Measurements from ENCODE around the gene IL18R1.
"Not testable (repeated sequence)": the region's sequence is repeated elsewhere in the genome, so short reads cannot be mapped to it uniquely, and the experiment has no call there.

The IL18R1 gene, protein sequence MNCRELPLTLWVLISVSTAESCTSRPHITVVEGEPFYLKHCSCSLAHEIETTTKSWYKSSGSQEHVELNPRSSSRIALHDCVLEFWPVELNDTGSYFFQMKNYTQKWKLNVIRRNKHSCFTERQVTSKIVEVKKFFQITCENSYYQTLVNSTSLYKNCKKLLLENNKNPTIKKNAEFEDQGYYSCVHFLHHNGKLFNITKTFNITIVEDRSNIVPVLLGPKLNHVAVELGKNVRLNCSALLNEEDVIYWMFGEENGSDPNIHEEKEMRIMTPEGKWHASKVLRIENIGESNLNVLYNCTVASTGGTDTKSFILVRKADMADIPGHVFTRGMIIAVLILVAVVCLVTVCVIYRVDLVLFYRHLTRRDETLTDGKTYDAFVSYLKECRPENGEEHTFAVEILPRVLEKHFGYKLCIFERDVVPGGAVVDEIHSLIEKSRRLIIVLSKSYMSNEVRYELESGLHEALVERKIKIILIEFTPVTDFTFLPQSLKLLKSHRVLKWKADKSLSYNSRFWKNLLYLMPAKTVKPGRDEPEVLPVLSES

DNA sequence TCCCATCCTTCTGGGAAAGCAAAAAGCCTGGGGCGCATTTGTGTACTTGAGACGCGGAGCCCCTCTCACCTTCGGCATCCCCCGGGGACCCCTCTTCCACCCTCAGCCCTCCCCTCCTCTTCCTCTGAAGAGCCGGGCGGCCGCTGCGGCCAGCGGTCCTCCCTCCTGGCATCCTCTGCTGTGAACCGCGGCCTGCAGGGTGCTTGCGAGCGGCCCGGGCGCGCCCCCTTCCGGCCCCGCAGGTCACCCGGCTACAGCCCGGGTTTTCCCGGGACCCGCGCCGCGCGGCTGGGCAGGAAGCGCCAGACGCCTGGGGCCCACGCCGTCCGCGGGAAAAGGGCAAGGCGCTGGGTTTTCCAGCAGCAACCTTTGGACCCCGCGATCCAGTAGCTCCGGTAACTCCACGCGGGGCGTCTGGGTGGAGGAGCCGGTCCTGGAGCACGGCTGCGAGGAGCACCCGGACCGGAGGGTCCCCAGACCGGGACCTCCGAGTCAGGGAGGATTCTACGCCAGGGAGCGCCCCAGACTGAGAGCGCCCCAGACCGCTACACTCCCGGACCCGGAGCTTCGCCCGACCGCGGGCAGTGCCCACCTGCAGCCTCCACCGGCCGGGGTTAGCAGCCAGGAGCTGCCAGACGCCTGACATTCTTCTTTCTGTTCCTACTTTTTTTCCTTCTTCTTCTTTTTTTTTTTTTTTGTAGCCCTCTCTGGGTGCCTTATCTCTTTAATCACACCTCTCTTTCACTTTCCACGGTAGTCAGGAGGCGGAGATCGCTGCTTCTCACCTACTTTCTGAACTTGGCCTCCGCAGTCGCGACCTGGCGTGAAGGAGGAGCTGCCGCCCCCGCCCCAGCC is at the start of gene IL18R1:
Gene IL18R1 (plus strand): TSS at position 271 of the 855 bp plus-strand sequence. CDS start 6,865 bp downstream, outside the sequence.
- Mint-ChIP-seq H3K27me3 (no peaks in the 10 kb centered on the region), H3K4me1 (peaks cover 51% of the 10 kb centered on the region), H3K9me3 (no peaks in the 10 kb centered on the region), H3K4me3 (peak within 1 kb of the TSS; percentile 99), H3K27ac (peak within 1 kb of the TSS; percentile 98), H3K36me3 (ENCODE audit: low read depth) (peaks cover 37% of the 10 kb centered on the region)
- peak; percentile 85 for ATAC-seq
- DNase-seq, result peak; percentile 81

DNA sequence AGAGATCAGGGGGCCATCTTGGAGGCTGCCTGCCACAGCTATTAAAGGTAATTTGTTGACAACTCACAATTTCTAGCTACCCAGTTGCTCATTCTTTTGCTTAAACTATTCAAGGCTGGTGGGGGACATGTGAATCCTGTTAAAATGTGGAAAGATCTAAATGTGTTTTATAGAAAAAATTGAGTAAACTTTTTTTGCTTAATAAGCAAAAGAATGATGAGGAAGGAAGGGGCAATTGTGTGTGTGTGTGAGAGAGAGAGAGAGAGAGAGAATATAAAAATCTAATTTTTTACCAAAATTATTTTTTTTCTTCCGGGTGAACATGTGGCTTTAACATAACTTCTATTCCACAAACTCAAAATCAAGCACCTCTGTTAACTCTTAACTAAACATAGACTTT is 49.5 kb upstream of the IL18R1 start:
- ATAC-seq, result no peak
- H3K4me1 Mint-ChIP-seq, result peaks cover 51% of the 10 kb centered on the region
- peak overlapping the region; percentile 95 for H3K27ac Mint-ChIP-seq
- H3K9me3 Mint-ChIP-seq, result peaks cover 6% of the 10 kb centered on the region
- peaks cover 6% of the 10 kb centered on the region for H3K27me3 Mint-ChIP-seq
- DNase-seq, result no peak
- peaks cover 4% of the 10 kb centered on the region for H3K36me3 Mint-ChIP-seq (ENCODE audit: low read depth)
- no peak overlapping the region for H3K4me3 Mint-ChIP-seq

DNA sequence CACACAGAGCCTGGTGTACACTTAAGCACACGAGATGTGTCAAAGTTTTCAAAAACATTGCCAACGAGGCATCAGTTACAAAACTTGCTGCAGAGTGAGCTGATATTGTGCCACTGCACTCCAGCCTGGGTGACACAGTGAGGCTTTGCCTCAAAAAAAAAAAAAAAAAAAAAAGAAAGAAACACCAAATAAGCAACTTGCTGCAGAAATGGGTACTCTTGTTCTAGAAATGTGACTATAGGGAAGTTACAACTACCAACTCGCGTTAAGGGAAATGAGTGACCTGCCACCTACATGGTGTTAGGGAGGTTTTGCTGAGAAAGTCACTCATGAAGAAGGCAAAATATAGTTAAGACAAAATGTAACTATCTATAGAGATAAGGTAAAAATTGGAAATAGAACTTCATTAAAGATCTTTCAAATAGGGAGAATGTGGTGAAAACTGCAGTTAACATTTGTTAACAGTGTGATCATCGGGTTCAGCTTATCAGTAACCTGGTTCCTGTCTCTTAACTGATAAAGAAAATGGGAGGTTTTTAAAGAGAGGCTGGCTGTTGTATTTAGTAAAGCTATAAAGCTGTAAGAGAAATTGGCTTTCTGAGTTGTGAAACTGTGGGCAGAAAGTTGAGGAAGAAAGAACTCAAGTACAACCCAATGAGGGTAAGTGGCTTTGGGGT is 44.5 kb upstream of the IL18R1 start, which contains the start of gene IL1RL1:
Gene IL1RL1 (plus strand): TSS at position 600 of the 677 bp plus-strand sequence. CDS start 26,702 bp downstream, outside the sequence.
- DNase-seq (no peak), ATAC-seq (no peak)
- Mint-ChIP-seq H3K27ac (no peak within 1 kb of the TSS), H3K36me3 (ENCODE audit: low read depth) (peaks cover 4% of the 10 kb centered on the region), H3K9me3 (peaks cover 4% of the 10 kb centered on the region), H3K4me1 (peaks cover 13% of the 10 kb centered on the region), H3K27me3 (peaks cover 2% of the 10 kb centered on the region), H3K4me3 (no peak within 1 kb of the TSS)

DNA sequence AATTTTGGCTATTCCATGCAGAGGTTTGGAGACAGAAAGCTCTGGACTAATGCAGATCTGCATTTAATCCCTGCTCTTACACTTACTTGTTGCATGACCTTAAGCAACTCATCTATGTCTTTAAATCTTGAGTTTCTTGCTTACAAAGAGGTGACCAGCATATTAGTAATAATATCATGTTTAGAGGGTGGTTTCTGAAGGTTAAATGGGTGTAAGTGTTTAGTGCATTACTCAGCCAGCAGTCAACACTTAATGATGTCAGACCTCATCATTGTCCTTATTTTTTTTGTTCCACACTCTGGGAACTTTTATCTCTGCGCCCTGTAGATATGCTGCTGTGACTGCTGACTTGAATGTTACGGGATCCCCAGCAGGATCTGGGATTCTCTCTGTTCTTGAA is 42.6 kb upstream of the IL18R1 start:
- H3K9me3 Mint-ChIP-seq, result no peaks in the 10 kb centered on the region
- ATAC-seq, result peak; percentile 39
- no peak for DNase-seq
- peaks cover 5% of the 10 kb centered on the region for H3K4me1 Mint-ChIP-seq
- H3K36me3 Mint-ChIP-seq (ENCODE audit: low read depth), result no peaks in the 10 kb centered on the region
- no peak overlapping the region for H3K4me3 Mint-ChIP-seq
- H3K27me3 Mint-ChIP-seq, result no peaks in the 10 kb centered on the region
- no peak overlapping the region for H3K27ac Mint-ChIP-seq

DNA sequence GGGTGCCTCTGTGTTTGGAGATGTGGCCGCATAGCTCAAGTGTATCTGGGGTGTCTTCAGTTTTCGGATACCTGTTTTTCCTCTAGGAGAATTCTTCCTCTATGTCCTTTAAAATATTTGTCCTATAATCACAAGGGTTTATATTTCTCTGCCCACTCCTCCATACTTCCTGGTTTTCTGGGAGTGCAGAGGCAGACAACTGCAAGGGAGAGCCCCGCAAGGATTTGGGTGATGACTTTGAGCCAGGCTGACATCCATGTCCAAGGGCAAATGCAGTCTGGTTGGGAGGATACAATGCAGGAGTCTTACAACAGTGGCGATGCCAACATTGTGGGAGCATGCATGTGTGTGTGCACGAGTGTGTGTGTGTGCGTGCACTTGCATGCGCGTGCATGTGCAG is 42.1 kb upstream of the IL18R1 start:
- no peaks in the 10 kb centered on the region for H3K9me3 Mint-ChIP-seq
- no peak overlapping the region for H3K4me3 Mint-ChIP-seq
- H3K36me3 Mint-ChIP-seq (ENCODE audit: low read depth), result no peaks in the 10 kb centered on the region
- H3K27ac Mint-ChIP-seq, result no peak overlapping the region
- peaks cover 5% of the 10 kb centered on the region for H3K4me1 Mint-ChIP-seq
- ATAC-seq (no peak), DNase-seq (no peak)
- H3K27me3 Mint-ChIP-seq, result no peaks in the 10 kb centered on the region

DNA sequence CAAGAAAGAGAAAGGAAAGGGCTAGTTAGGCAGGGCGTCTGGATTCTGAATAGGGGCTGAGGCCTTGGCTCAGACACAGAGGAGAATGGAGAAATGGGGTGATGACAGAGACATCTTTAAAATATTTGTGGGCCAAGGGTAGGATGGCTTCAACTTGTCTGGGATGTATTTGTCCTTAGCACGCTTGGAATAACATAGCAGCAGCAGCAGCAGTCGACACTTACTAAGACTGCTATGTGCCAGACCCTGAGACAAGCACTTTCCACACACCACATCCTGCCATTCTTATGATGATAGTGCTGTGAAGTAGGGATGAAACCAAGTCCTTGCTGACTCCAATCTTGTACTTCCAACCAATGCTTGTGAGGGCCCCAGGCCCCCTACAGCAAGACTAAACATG is 41.6 kb upstream of the IL18R1 start:
- no peaks in the 10 kb centered on the region for H3K36me3 Mint-ChIP-seq (ENCODE audit: low read depth)
- peaks cover 5% of the 10 kb centered on the region for H3K4me1 Mint-ChIP-seq
- H3K4me3 Mint-ChIP-seq, result no peak overlapping the region
- ATAC-seq (no peak), DNase-seq (no peak)
- no peak overlapping the region for H3K27ac Mint-ChIP-seq
- H3K9me3 Mint-ChIP-seq, result no peaks in the 10 kb centered on the region
- no peaks in the 10 kb centered on the region for H3K27me3 Mint-ChIP-seq

DNA sequence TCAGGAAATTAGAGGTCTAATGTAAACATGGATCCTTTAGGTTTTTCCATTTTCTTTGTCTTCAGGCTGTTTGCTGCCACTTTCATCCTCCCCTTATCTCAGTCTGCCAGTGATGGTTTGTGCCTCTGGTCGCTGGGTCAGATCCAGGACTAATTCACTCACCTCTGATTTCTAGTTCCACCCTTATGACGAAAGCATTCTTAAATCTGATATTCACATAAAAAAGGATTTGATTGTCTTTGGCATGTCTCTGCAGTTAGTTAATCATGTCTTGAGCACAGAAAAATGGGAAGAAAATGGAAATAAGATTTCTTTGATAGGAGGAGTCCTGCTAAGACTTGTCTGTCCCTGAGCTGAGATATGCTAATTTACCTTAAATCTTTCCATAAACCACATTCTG is 39.7 kb upstream of the IL18R1 start:
- DNase-seq, result no peak
- H3K27ac Mint-ChIP-seq, result no peak overlapping the region
- H3K36me3 Mint-ChIP-seq (ENCODE audit: low read depth), result no peaks in the 10 kb centered on the region
- H3K4me3 Mint-ChIP-seq, result no peak overlapping the region
- H3K4me1 Mint-ChIP-seq, result peaks cover 5% of the 10 kb centered on the region
- H3K9me3 Mint-ChIP-seq, result no peaks in the 10 kb centered on the region
- H3K27me3 Mint-ChIP-seq, result no peaks in the 10 kb centered on the region
- ATAC-seq, result no peak

DNA sequence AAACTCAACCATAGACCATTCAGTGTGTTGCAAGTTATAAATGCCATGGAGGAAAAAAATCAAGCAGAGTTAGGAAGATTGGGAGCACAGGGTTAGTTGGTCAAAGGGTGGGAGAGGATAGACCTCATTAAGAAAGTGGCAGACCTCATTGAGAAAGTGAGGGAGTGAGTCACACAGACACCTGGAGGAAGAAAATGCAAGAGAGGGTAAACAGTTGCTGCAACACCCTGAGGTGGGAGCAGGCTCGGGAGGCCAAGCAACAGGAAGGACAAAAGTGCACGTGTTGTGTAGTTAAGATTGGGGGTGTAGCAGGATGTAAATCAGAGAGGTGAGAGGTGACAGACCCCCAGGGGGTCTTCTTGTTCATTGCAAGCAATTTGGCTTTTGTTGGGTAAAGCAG is 37.9 kb upstream of the IL18R1 start:
- H3K36me3 Mint-ChIP-seq (ENCODE audit: low read depth), result no peaks in the 10 kb centered on the region
- H3K4me3 Mint-ChIP-seq, result no peak overlapping the region
- H3K27me3 Mint-ChIP-seq, result no peaks in the 10 kb centered on the region
- peak; percentile 52 for ATAC-seq
- H3K9me3 Mint-ChIP-seq, result no peaks in the 10 kb centered on the region
- H3K4me1 Mint-ChIP-seq, result peaks cover 2% of the 10 kb centered on the region
- H3K27ac Mint-ChIP-seq, result no peak overlapping the region
- no peak for DNase-seq

DNA sequence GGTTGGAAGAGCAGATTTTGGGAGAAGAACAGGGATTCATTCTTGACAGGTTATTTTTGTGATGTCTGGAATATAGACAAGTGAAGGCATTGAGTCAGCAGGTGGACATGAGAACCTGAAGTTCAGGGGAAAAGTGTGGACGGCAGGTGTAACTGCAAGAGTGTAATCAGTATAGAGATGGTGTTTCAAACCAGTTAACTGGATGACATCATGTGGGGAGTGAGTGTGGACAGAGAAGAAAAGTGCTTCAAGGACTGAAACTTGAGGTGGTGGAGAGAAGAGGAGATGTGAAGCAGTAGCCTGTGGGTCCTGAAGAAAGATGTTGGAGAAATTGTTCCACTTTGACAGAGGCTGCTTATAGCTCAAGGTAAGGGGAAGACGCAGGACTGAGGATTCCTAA is 37.2 kb upstream of the IL18R1 start:
- H3K4me1 Mint-ChIP-seq, result no peaks in the 10 kb centered on the region
- H3K27ac Mint-ChIP-seq, result no peak overlapping the region
- ATAC-seq (no peak), DNase-seq (no peak)
- no peaks in the 10 kb centered on the region for H3K9me3 Mint-ChIP-seq
- no peak overlapping the region for H3K4me3 Mint-ChIP-seq
- H3K36me3 Mint-ChIP-seq (ENCODE audit: low read depth), result no peaks in the 10 kb centered on the region
- no peaks in the 10 kb centered on the region for H3K27me3 Mint-ChIP-seq

DNA sequence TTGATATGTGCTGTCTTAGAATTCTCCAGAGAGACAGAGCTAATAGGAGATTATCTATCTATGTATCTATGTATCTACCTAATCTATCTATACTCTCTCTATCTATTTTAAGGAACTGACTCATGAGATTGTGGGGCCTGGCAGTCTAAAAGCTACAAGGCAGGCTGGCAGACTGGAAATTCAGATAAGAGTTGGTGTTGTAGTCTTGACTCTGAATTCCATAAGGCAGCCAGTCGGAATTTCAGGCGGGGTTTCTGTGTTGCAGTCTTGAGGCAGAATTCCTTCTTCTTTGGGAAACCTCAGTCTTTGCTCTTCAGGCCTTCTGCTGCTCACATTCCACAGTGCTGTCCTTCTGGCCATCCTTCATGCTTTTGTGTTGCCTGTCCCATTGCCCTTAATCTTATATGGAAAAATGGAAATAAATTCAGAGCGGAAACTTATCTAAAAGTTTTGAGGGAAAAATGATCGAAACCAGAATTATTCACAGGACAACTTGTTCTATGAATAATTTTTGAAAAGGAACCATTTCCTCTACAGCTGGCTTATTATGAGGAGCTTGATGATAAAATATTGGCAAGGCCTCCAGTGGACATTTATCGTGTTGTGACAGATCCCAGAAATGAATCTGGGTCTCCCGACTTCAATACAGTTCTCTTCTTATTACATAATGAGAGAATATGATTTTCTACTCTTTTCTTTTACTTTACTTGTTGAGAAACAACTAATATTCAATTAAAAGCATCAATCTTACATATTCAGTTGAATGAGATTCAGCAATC is 33.5 kb upstream of the IL18R1 start:
- no peak overlapping the region for H3K27ac Mint-ChIP-seq
- H3K4me1 Mint-ChIP-seq, result peaks cover 7% of the 10 kb centered on the region
- H3K4me3 Mint-ChIP-seq, result no peak overlapping the region
- ATAC-seq, result no peak
- H3K9me3 Mint-ChIP-seq, result no peaks in the 10 kb centered on the region
- H3K27me3 Mint-ChIP-seq, result no peaks in the 10 kb centered on the region
- H3K36me3 Mint-ChIP-seq (ENCODE audit: low read depth), result no peaks in the 10 kb centered on the region
- no peak for DNase-seq

DNA sequence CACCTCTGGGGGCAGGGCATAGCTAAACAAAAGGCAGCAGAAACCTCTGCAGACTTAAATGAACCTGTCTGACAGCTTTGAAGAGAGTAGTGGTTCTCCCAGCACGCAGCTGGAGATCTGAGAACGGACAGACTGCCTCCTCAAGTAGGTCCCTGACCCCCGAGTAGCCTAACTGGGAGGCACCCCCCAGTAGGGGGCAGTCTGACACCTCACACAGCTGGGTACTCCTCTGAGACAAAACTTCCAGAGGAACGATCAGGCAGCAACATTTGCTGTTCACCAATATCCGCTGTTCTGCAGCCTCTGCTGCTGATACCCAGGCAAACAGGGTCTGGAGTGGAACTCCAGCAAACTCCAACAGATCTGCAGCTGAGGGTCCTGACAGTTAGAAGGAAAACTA is 30.7 kb upstream of the IL18R1 start:
- not testable (repeated sequence) for ATAC-seq; H3K4me3 Mint-ChIP-seq; H3K27me3 Mint-ChIP-seq; H3K36me3 Mint-ChIP-seq (ENCODE audit: low read depth); H3K4me1 Mint-ChIP-seq; H3K9me3 Mint-ChIP-seq; H3K27ac Mint-ChIP-seq
- DNase-seq, result peak; percentile 20

DNA sequence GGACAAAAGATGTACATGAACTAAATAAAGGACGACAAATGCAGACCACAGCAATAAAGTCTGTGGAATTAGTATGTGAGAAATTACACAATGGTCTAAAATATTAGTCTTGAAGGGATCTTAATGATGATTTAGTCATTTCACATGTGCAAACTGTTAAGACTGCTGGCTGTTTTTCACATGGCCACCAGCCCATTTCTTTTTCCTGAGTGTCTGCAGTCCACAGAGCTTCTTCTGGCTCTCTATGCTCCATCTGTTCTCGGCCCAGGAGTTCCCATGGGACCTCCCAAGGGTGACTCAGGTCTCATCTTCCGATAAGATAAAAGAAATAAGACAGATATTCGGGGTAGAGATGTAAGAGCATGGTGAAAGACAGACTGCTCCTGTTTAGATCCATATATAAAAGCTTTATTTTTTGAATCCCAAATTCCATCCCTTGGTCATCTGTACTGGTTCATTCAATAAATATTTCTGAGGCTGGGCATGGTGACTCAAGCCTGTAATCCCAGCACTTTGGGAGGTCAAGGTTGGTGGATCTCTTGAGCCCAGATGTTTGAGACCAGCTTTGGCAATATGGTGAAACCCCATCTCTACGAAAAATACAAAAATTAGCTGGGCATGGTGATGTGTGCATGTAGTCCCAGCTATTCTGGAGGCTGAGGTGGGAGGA is 24.1 kb upstream of the IL18R1 start:
- Mint-ChIP-seq H3K4me1 (peaks cover 10% of the 10 kb centered on the region), H3K27ac (no peak overlapping the region), H3K9me3 (peaks cover 13% of the 10 kb centered on the region), H3K36me3 (ENCODE audit: low read depth) (peaks cover 2% of the 10 kb centered on the region), H3K27me3 (peaks cover 9% of the 10 kb centered on the region), H3K4me3 (no peak overlapping the region)
- ATAC-seq (no peak), DNase-seq (no peak)

DNA sequence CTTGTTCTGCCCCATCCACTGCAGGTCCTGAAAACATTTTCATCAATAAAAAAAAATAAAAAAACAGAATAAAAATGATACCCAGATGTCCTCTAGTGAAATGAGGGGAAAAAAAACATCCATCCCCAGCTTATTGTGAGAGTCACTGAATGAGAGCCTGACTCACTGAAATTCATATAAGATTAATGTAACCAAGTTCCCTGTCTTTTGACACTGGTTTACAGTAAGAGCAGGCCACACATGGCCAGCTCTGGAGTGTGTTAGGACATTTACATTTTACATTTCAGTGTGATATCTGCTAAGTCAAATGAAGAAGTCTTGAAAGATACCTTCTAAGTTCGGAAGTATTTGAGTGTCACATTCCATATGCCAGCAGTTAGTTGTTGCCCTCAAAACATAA is 21.1 kb upstream of the IL18R1 start:
- H3K36me3 Mint-ChIP-seq (ENCODE audit: low read depth), result no peaks in the 10 kb centered on the region
- DNase-seq, result no peak
- peaks cover 13% of the 10 kb centered on the region for H3K9me3 Mint-ChIP-seq
- H3K27ac Mint-ChIP-seq, result no peak overlapping the region
- peaks cover 2% of the 10 kb centered on the region for H3K27me3 Mint-ChIP-seq
- ATAC-seq, result no peak
- peaks cover 27% of the 10 kb centered on the region for H3K4me1 Mint-ChIP-seq
- H3K4me3 Mint-ChIP-seq, result no peak overlapping the region
